Thyroid gland (tissue), 4 donors: ENCODE results near the gene TMEM200B.

Experiments
- CTCF ChIP-seq, 6 experiments: fragments of 200-600 bp in 3 of 6; fragments of 450-650 bp in 3 of 6; sonication (generic) in 3 of 6; IDR thresholded peaks; one replicate each; pipeline ENCODE4 v1.5.1; 2016 to 2019; ENCODE audit warnings: antibody characterized with exemption in 6 of 6, mild to moderate bottlenecking in 2 of 6, inconsistent platforms in 1 of 6, moderate library complexity in 1 of 6
- POLR2A ChIP-seq, 2 donors: fragments of 450-650 bp; IDR thresholded peaks; one replicate each; pipeline ENCODE4 v1.6.1; 2017; ENCODE audit warnings: antibody characterized with exemption in 2 of 2, mild to moderate bottlenecking in 2 of 2, moderate library complexity in 1 of 2

GRCh38 chr1:29081201-29081600 lies 42.5 kb downstream of the TMEM200B start:
- TF ChIP-seq POLR2A (IDR thresholded peaks at IDR 0.05) = no peak
- TF ChIP-seq CTCF (IDR thresholded peaks at IDR 0.05) = no peak
